Effector CD4-positive, alpha-beta T cell (primary cell): ENCODE results near the gene ABCC8.

Experiments used
- DNase-seq: peaks from one replicate; pipeline ENCODE4 v3.0.0-alpha.2; 2020

Gene ABCC8

GRCh38 chr11:17423533-17424310, 52.9 kb downstream of the ABCC8 start:
- DNase-seq = no peak

DNA sequence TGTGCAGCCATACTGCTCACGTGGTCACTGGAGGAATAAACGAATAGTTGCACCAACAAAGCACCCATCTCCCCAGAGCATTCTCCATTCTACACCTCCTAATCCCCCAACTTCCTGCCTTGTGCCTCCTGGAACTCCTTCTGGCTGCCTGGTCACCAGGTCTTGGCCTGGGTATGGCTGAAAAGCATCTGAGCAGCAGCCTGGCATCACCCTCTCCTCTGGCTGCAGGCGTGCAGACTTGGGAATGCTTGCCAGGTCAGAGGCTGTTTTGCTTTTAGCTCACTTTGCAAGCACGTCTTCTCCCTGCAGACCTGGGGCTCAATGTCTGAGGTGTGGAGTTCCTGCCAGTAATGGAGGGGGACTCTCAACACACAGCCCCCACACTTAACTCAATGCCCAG, 54.9 kb downstream of the ABCC8 start:
- no peak for DNase-seq

DNA sequence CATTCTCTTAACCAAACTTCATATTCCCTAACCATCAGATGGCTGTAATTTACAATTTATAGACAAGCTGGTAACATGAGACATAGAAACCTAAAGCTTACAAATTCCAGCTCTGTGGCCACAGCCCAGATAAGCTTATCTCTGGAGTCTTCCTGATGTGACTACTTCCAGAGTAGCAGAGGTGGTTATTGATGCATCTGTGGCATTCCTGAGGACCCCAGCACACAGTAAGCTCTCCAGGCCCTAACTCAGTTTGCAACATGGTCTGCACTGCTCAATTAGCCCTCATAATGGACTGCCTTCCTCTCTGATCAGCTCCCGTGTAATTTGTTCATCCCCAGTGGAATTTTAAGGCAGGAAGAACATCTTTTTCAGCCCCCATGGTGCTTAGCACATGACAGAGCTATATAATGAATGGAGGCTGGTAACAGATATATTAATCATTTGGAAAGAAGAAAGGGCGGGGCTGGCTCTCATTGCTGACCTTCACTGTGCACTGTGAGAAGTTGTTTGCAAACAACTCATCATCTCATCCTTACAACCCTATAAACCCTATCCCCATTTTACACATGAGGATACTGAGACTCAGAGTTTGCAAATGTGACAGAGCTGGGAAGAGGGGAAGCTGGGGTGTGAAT, 58.1 kb downstream of the ABCC8 start:
- no peak for DNase-seq

- DNase-seq = no peak
Measured at GRCh38 chr11:17416492-17416891, 60.2 kb downstream of the ABCC8 start.

DNA sequence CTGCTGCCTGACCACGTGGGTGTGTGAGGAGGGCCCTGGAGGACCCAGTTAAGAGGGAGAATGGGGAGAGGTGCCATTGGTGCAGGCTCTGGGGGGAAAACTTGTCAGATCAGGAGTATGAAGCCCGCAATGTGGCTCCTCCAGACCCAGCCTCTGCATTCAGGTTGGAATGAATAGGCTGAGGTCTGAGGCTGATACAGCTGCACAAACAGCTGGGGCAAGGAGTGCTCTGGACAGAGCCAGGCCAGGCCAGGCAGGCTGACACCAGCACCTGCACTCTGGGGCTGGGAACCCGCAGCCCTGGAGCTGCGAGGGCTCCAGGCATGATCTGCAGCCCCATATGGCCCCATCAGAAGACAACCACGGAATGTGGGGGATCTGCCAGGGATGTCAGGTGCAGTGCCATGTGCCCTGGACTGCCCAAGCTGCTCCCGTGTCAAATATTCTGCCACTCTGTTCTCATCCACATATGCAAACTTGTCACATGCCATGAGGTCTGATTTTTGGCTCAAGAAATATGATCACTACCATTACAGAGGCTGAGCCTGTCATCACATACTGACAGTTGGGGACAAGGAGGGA, 61.0 kb downstream of the ABCC8 start:
- no peak for DNase-seq

- no peak for DNase-seq
Measured at GRCh38 chr11:17414992-17415391, 61.7 kb downstream of the ABCC8 start.

- no peak for DNase-seq
Measured at GRCh38 chr11:17414317-17414737, 62.3 kb downstream of the ABCC8 start.

GRCh38 chr11:17413414-17414316, 63.0 kb downstream of the ABCC8 start:
- DNase-seq = no peak

DNA sequence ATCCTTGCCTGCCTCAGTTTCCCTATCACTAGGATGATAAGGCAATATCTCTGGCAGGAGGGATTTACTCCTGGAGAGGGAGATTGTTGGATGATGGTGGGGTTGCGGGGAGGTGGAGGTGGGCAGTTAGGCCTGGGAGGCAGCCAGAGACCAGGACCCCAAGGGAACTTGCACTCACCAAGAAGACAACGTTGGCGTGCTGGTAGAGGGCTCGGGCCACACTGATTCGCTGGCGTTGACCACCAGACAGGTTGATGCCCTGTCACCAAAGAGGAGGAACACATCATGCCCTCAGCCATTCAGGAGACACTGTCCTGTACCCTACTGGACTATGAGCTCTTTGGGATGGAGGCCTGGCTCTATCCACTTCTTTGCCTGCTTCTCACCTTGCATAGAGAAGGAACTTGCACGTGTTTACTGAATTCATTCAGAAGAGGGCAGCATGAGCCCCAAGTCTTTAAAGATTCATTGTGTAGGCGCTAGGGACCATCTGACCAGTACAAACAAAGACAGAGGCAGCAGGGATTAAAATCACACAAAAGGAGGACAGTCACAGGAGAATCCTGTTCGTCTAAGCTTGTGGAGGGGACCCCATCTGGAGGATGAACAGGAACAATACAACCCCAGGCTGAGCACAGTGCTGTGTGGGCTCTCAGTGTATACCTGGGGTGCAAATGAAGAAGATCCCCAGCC, 64.0 kb downstream of the ABCC8 start:
- DNase-seq = no peak

- DNase-seq = no peak
Measured at GRCh38 chr11:17411418-17411817, 65.2 kb downstream of the ABCC8 start.

DNA sequence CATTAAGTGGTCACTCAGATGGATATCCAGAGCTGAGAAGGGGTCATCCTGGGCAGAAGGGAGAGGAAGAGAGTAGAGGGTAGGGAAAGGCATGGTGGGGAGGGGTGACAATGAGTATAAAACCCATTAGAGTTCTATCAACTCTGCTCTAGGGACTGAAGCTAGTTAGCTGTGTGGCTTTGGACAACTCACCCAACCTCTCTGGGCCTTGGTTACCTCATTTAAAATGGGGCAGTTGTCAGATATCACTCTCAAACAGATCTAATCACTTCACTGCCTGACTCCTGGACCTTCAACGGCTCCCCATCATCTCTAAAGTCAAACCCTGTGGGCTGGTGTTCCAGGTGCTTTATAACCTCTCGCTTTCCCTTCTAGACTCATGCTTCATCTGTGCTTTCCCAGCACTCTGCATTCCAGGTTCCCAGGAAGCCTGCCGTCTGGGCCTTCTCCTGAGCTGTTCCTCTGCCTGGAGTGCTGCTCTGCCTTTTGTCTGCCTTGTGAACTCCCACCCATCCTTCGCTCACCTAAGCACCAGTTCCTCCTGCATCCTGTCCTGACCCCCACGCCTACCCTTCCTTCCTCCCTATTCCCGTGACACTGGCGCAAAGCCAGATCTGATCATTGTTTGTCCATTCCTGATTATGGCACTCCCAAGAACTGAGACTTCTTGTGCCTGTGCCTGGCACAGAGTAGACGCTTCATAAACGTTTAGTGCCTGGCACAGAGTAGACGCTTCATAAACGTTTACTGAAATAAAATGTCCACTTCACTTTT, 65.9 kb downstream of the ABCC8 start:
- DNase-seq = no peak

GRCh38 chr11:17408641-17409040, 68.0 kb downstream of the ABCC8 start:
- no peak for DNase-seq

GRCh38 chr11:17408026-17408425, 68.6 kb downstream of the ABCC8 start:
- no peak for DNase-seq

DNA sequence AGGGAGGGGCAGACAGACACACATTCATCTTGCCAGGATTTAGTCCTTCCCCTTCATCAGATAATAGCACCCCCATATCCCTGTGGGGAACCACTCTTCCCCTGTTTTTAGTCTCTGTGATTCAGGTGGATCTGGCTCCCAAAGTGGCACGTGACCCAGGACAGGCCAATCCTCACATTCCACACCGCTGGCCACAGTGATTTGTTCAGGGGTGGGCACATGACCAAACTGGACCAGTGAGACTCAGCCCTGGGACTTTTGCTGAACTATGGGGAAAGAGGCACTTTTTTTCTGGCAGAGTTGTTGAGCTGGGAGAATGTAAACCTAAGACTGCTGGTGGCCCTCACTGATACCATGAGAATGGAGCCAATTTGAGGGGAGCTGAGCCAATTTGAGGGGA, 69.1 kb downstream of the ABCC8 start:
- no peak for DNase-seq

DNA sequence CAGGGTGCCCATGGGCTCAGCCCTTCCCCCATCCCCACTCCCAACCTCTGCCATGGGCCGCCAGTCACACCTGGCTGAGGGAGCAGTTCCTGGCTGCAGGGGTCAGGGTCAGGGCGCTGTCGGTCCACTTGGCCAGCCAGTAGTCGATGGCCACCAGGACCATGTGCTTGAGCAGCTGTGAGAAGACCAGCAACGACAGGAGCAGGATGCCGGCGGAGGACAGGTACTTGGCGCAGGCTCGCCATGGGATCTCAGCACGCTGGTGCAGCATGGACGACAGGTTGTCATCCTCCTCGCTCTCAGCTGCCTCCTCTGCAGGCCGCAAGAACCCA, 69.9 kb downstream of the ABCC8 start:
- no peak for DNase-seq

GRCh38 chr11:17406082-17406817, 70.4 kb downstream of the ABCC8 start:
- DNase-seq = no peak

- DNase-seq = no peak
Measured at GRCh38 chr11:17405232-17406005, 71.2 kb downstream of the ABCC8 start.

- no peak for DNase-seq
Measured at GRCh38 chr11:17403980-17404759, 72.5 kb downstream of the ABCC8 start.

DNA sequence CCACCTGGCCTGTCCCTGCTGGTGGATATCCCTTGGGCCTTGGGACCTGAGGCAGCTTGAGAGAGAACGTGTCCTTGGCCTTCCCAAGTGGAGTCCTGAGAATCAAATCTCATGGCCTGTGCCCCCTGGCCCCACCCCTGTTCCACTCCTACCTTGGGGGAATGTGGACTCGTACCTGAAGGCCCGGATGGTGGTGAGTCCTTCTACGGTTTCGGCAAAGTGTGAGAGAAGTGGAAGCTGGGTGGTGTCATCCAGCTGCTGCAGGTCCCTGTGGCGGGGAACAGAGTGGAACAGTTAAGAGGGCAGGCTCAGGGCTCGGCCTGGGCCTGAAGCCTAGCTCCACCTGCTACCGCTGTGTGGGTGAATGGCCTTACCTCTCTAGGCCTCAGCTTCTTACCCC, 74.2 kb downstream of the ABCC8 start:
- no peak for DNase-seq
